A549 (cell line): Measurements from ENCODE around the gene MBD3L4. TPM values are rescaled to one million over a fixed set of nuclear protein-coding genes. Genes with fewer than 3 reads are reported as not detected.

ENCODE experiments used
- ATAC-seq, 2 experiments: fragments of 200-7000 bp in 1 of 2; fragments of >200 bp in 1 of 2; cut with Nextera tagmentation in 1 of 2; cut with Tn5 transposase in 1 of 2; 3 replicates each; pipeline versions ENCODE4 v1.8.0 to v1.9.1; 2018 to 2020; ENCODE audit warnings: mild to moderate bottlenecking in 1 of 2, moderate library complexity in 1 of 2
- CTCF ChIA-PET: fragments of 300-600 bp; sonication (Branson Sonifier 250); formaldehyde crosslinking; extraction: SDS; loops from one replicate; lab custom pipeline; 2021; ENCODE audit warnings: antibody characterized with exemption, inconsistent platforms; lab: Yijun Ruan, JAX
- POLR2A ChIA-PET: fragments of 350-600 bp; formaldehyde crosslinking; extraction: SDS; loops from one replicate; lab custom pipeline; 2021; ENCODE audit warnings: antibody characterized with exemption, inconsistent platforms; lab: Yijun Ruan, JAX
- DNase-seq, 2 experiments: peaks; one replicate each; pipeline versions ENCODE4 v3.0.0 to v3.0.0-alpha.2; 2011 to 2016; ENCODE audit warnings: low read depth in 1 of 2, low spot score in 1 of 2
- FAIRE-seq: peaks from 2 replicates; lab custom pipeline; 2011; peaks lifted over from hg19 to GRCh38; lab: Jason Lieb, UNC
- H3K27ac ChIP-seq, 2 experiments: fragments of >200 bp; sonication (Bioruptor Twin); formaldehyde crosslinking; 3 replicates each; pipeline ENCODE4 v1.5.1; 2016 to 2017
- H3K4me1 ChIP-seq: fragments of >200 bp; sonication (Bioruptor Twin); formaldehyde crosslinking; 3 replicates; pipeline ENCODE4 v1.6.1; 2016
- H3K4me2 ChIP-seq: fragments of >200 bp; sonication (Bioruptor Twin); formaldehyde crosslinking; 3 replicates; pipeline ENCODE4 v1.6.1; 2016
- H3K4me3 ChIP-seq: fragments of >200 bp; sonication (Bioruptor Twin); formaldehyde crosslinking; 3 replicates; pipeline ENCODE4 v1.5.1; 2016
- H3K9me3 ChIP-seq: fragments of >200 bp; sonication (Bioruptor Twin); formaldehyde crosslinking; 3 replicates; pipeline ENCODE4 v1.6.1; 2016
- CHD4 ChIP-seq: fragments of 200-600 bp; sonication (generic); IDR thresholded peaks from 2 replicates; pipeline ENCODE4 v1.6.1; 2016; ENCODE audit warnings: antibody characterized with exemption, mild to moderate bottlenecking, borderline replicate concordance
- EHF ChIP-seq: fragments of 250-450 bp; sonication (Bioruptor Pico); IDR thresholded peaks from 2 replicates; pipeline ENCODE4 v1.5.0; 2020; ENCODE audit warnings: mild to moderate bottlenecking
- HEYL ChIP-seq: fragments of 250-450 bp; sonication (Bioruptor Pico); IDR thresholded peaks from 2 replicates; pipeline ENCODE4 v1.8.0; 2021; ENCODE audit warnings: mild to moderate bottlenecking, moderate library complexity
- MAZ ChIP-seq: fragments of 150-350 bp; IDR thresholded peaks from 2 replicates; pipeline ENCODE4 v1.6.1; 2014; ENCODE audit warnings: antibody characterized with exemption, low read depth, low read length, borderline replicate concordance
- PHF8 ChIP-seq: fragments of 200-600 bp; sonication (generic); IDR thresholded peaks from 2 replicates; pipeline ENCODE4 v1.6.1; 2016; ENCODE audit warnings: low read depth, mild to moderate bottlenecking, antibody characterized with exemption, moderate library complexity, borderline replicate concordance
- RCOR1 ChIP-seq: fragments of 150-350 bp; IDR thresholded peaks from 2 replicates; pipeline ENCODE4 v1.6.1; 2014; ENCODE audit warnings: antibody characterized with exemption, low read length, low read depth
- SMC3 ChIP-seq: fragments of >200 bp; sonication (Bioruptor Twin); formaldehyde crosslinking; IDR thresholded peaks from 3 replicates; pipeline ENCODE4 v1.6.1; 2018; ENCODE audit warnings: inconsistent platforms
- ZFP36 ChIP-seq: fragments of 450-650 bp; IDR thresholded peaks from 2 replicates; pipeline ENCODE4 v1.6.1; 2014; ENCODE audit warnings: borderline replicate concordance; ENCODE audit not compliant: partially characterized antibody
- WGBS: methylation state at CpG from one replicate; pipeline ENCODE4 v1.1.6; 2017; ENCODE audit errors: missing lambda C conversion rate; 5-methylcytosine and 5-hydroxymethylcytosine counted together
- polyA plus RNA-seq, 4 experiments: library from polyadenylated mRNA; depleted of rRNA in 3 of 4; stranded (reverse); fragments of >200 nt; fragmentation: RNase III in 1 of 4; extraction: RNeasy Plus Mini Kit Qiagen cat#74134 plus additional on column Dnase treatment in 1 of 4; gene quantifications; 2 replicates in 3 of 4; 3 replicates in 1 of 4; pipeline ENCODE4 v1.2.3, GENCODE V29; 2011 to 2017
- TF ChIP-seq, protein P1 (sequence below): fragments of 450-650 bp; IDR thresholded peaks from 2 replicates; pipeline ENCODE4 v1.6.1; 2014; ENCODE audit warnings: antibody characterized with exemption
- TF ChIP-seq, protein P2 (sequence below): IDR thresholded peaks from 2 replicates; pipeline ENCODE4 v1.6.1; 2012; ENCODE audit warnings: low read depth, borderline replicate concordance
- TF ChIP-seq, protein P3 (sequence below): fragments of >200 bp; sonication (Bioruptor Twin); formaldehyde crosslinking; IDR thresholded peaks from 3 replicates; pipeline ENCODE4 v1.5.1; 2016

Gene MBD3L4
- polyA plus RNA-seq, 2 of the 4 experiments (the other 2 are of a cell fraction) = not detected

DNA sequence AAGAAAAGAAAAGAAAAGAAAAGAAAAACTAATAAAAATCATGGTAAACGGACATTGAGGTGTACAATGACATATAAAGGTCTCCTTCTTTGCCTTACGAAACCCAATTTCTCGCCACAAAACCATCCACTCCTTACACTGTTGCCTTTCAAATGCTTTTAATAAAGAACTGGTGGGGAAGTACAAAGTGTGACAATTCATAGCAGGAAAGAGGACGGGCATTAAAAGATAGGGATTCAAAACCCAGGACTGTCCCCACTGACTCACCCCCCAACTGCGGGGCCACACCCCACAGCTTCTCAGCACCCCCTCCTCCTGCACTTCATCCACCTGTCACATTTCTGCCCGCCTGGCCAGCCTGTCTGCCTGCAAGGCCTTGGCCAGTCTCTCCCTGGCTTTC, 21.2 kb downstream of the MBD3L4 start:
- ChIA-PET POLR2A (no interaction called here), CTCF (no interaction called here)
- DNase-seq (no peak), ATAC-seq (no peak), FAIRE-seq (no peak)
- 38% methylated on average over 6 of the region's 6 CpGs for WGBS
- H3K9me3 ChIP-seq = no peaks in the 10 kb centered on the region; the same call in 2 of the 3 replicates
- H3K4me3 ChIP-seq = no peak overlapping the region
- H3K27ac ChIP-seq = no peak overlapping the region
- H3K4me2 ChIP-seq = no peak overlapping the region
- no peaks in the 10 kb centered on the region for H3K4me1 ChIP-seq
- TF ChIP-seq CHD4 (no peak), EHF (CRISPR knock-in tag) (no peak), SMC3 (no peak), HEYL (CRISPR knock-in tag) (no peak)
- TF ChIP-seq, all 56 proteins: peak for 0

DNA sequence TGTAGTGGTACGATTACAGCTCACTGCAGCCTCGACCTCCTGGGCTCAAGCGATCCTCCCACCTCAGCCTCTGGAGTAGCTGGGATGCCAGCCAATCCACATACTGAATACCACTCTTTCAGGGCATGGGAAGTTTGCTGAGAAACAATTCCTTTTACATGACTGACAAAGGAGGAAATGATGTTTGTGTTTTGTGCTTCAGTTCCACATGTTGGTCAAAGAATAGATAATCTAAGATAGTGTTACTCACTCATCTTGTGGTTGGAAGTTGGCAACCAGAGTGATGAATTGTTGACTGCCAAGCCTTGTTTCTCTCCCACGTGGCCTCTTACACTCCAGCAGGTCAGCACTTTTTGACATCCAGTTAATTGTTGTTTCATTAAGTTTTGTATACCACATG, 26.3 kb downstream of the MBD3L4 start:
- Histone ChIP-seq H3K4me2 (no peak overlapping the region), H3K4me1 (no peaks in the 10 kb centered on the region), H3K9me3 (no peaks in the 10 kb centered on the region; the same call in 2 of the 3 replicates), H3K27ac (no peak overlapping the region), H3K4me3 (no peak overlapping the region)
- WGBS = 41% methylated on average over 4 of the region's 4 CpGs
- DNase-seq (no peak), FAIRE-seq (no peak), ATAC-seq (no peak)
- ChIA-PET CTCF (interaction anchor here (1.4 kb wide), 1 partner anchor 9 kb away, joined by 4 read pairs; no protein-coding TSS in a partner anchor), POLR2A (no interaction called here)
- TF ChIP-seq RCOR1 (no peak), ZFP36 (no peak), PHF8 (no peak)

DNA sequence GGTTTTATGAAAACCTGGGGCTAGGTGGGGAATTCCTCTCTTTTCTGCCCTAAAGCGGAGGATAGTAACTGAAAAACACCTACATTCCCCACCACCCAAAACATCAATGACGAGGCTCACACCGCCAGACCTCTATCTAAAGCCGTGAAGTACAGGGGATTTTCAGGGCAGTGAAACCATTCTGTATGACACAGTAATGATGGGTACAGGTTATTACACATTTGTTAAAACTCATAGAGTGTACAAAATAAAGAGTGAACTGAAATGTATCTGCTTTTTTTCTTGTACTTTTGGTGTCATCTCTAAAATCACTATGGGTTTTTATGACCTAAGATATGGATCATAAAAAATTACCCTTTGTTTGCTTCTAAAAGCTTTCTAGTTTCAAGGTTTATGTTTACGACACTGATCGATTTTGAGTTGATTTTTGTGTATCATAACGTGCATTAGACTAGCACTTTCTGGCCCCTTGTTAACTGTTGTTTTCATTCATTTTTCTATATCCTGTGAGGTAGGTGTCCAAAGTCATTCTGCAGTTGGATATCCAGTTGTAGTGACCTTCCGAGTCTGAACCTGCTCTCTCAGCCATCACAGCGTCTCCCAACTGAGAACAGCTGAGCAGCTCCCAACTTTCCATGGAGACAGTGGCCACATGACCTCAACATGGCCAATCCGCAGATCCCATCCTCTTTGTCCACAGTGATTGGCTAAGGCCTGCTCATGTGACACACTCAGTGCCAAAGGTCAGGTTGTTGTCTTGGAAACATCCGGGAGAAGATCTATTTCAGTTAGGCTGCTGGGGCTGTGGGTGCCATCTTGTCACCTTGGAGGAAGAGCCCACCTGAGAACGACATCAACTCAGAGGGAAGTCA, 29.0 kb downstream of the MBD3L4 start:
- H3K4me3 ChIP-seq = no peak overlapping the region
- TF ChIP-seq, protein P1, sequence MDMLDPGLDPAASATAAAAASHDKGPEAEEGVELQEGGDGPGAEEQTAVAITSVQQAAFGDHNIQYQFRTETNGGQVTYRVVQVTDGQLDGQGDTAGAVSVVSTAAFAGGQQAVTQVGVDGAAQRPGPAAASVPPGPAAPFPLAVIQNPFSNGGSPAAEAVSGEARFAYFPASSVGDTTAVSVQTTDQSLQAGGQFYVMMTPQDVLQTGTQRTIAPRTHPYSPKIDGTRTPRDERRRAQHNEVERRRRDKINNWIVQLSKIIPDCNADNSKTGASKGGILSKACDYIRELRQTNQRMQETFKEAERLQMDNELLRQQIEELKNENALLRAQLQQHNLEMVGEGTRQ = peak; percentile 52
- TF ChIP-seq, protein P2, sequence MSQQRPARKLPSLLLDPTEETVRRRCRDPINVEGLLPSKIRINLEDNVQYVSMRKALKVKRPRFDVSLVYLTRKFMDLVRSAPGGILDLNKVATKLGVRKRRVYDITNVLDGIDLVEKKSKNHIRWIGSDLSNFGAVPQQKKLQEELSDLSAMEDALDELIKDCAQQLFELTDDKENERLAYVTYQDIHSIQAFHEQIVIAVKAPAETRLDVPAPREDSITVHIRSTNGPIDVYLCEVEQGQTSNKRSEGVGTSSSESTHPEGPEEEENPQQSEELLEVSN = no peak
- TF ChIP-seq, all 56 proteins: peak for 1
- ATAC-seq = no peak
- Histone ChIP-seq H3K4me2 (no peak overlapping the region), H3K27ac (no peak overlapping the region), H3K4me1 (no peaks in the 10 kb centered on the region), H3K9me3 (no peaks in the 10 kb centered on the region; the same call in 2 of the 3 replicates)
- 65% methylated on average over 11 of the region's 12 CpGs for WGBS
- no peak for DNase-seq
- ChIA-PET POLR2A (no interaction called here), CTCF (no interaction called here)
- FAIRE-seq = no peak

DNA sequence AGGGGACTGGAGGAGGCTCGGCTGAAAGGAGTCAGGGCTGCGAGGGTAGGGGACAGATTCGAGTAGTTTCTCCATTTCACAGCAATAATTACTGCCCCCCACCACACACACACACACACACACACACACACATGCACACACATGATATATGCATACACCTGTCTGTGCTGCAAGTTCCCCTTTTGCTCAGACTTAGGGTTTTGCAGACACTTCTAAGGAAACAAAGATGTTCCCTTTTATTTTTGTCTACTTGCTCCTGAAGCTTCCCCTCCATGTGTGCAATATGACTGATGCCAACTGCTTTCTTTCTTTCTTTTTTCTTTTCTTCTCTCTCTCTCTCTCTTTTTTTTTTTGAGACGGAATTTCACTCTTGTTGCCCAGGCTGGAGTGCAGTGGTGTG, 32.1 kb downstream of the MBD3L4 start:
- no peak overlapping the region for H3K4me3 ChIP-seq
- H3K27ac ChIP-seq = no peak overlapping the region
- WGBS = 4% methylated on average over 4 of the region's 4 CpGs
- DNase-seq (no peak), FAIRE-seq (no peak), ATAC-seq (no peak)
- POLR2A ChIA-PET = no interaction called here
- H3K4me1 ChIP-seq = no peaks in the 10 kb centered on the region
- H3K4me2 ChIP-seq = no peak overlapping the region
- no peak for TF ChIP-seq MAZ
- TF ChIP-seq, protein P3, sequence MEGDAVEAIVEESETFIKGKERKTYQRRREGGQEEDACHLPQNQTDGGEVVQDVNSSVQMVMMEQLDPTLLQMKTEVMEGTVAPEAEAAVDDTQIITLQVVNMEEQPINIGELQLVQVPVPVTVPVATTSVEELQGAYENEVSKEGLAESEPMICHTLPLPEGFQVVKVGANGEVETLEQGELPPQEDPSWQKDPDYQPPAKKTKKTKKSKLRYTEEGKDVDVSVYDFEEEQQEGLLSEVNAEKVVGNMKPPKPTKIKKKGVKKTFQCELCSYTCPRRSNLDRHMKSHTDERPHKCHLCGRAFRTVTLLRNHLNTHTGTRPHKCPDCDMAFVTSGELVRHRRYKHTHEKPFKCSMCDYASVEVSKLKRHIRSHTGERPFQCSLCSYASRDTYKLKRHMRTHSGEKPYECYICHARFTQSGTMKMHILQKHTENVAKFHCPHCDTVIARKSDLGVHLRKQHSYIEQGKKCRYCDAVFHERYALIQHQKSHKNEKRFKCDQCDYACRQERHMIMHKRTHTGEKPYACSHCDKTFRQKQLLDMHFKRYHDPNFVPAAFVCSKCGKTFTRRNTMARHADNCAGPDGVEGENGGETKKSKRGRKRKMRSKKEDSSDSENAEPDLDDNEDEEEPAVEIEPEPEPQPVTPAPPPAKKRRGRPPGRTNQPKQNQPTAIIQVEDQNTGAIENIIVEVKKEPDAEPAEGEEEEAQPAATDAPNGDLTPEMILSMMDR = no peak
- no peaks in the 10 kb centered on the region for H3K9me3 ChIP-seq
- CTCF ChIA-PET = no interaction called here
